GM12801 (cell line): ENCODE data around the gene RAB33A.

Experiments
- TF ChIP-seq, protein P1 (sequence below): IDR thresholded peaks from one replicate; pipeline ENCODE4 v1.5.1; 2011; ENCODE audit warnings: control low read depth; ENCODE audit not compliant: insufficient read length; ENCODE audit errors: extremely low read depth

The RAB33A gene

DNA sequence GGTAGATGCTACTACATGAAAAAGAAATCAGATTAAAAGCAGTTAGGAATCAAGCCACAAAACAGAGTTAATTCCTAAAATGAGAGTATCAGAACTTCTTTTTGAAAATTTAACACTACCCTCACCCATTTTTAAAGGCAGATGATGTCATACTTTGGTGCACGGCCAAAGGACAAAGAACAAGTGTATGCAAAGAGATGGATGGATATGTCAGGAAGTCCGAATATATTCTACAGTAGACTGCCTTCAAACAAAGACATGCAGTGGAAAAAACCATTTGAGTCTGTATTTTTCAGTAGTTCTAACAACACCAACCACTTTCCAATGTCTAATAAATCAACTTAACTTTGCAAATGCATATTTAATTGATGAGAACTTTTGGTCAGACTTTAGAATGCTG lies 8.4 kb upstream of the RAB33A start:
- TF ChIP-seq, protein P1, sequence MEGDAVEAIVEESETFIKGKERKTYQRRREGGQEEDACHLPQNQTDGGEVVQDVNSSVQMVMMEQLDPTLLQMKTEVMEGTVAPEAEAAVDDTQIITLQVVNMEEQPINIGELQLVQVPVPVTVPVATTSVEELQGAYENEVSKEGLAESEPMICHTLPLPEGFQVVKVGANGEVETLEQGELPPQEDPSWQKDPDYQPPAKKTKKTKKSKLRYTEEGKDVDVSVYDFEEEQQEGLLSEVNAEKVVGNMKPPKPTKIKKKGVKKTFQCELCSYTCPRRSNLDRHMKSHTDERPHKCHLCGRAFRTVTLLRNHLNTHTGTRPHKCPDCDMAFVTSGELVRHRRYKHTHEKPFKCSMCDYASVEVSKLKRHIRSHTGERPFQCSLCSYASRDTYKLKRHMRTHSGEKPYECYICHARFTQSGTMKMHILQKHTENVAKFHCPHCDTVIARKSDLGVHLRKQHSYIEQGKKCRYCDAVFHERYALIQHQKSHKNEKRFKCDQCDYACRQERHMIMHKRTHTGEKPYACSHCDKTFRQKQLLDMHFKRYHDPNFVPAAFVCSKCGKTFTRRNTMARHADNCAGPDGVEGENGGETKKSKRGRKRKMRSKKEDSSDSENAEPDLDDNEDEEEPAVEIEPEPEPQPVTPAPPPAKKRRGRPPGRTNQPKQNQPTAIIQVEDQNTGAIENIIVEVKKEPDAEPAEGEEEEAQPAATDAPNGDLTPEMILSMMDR, result no peak

- TF ChIP-seq, protein P1, result no peak
Measured at GRCh38 chrX:130165181-130165702, 6.5 kb upstream of the RAB33A start.

- TF ChIP-seq, protein P1, result no peak
Measured at GRCh38 chrX:130165703-130166502, 5.9 kb upstream of the RAB33A start, which contains the start of gene AIFM1. AIFM1 (minus strand) TSS chrX:130165841; CDS start chrX:130165656, 185 bp downstream.

- TF ChIP-seq, protein P1, result no peak
Measured at GRCh38 chrX:130166503-130166777, 5.3 kb upstream of the RAB33A start.

GRCh38 chrX:130167040-130167439 lies 4.7 kb upstream of the RAB33A start:
- TF ChIP-seq, protein P1, result no peak

GRCh38 chrX:130170752-130171445 lies 863 bp upstream of the RAB33A start:
- TF ChIP-seq, protein P1, result no peak

DNA sequence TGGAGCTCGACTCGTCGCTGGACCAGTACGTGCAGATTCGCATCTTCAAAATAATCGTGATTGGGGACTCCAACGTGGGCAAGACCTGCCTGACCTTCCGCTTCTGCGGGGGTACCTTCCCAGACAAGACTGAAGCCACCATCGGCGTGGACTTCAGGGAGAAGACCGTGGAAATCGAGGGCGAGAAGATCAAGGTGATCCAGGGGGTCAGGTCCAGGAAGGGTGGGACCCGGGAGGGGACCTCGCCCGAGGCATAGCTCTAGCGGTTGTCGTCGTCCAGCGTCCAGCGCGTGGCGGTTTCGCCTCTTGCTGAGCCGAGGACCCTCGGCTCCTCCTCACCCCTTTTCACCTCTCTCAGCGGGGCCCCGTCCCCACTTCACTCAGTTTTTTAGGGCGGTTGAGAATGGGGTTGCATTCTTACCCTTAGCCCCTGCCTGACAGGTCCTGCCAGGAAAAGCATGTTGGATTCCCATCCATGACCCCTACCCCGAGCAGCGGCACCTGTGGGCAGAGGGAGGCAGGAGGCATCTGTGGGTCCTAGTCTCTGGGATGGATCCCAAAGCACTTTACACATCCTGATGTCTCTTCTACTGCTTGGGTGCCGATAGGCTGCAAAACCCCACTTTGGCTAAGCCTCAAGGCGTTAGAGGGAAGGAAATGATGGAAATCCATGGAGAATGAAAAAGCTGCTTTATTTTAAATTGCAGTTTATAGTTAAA lies 524 bp downstream of the RAB33A start:
- TF ChIP-seq, protein P1, result no peak
